B cell (primary cell): ENCODE measurements around the gene ARHGAP1. TPM values are rescaled to one million over a fixed set of nuclear protein-coding genes. Genes with fewer than 3 reads are reported as not detected.

Experiments used
- ATAC-seq: fragments of 200-7000 bp; cut with Tn5 transposase; one replicate; pipeline ENCODE4 v1.10.0; 2021; ENCODE audit warnings: low read depth, mild to moderate bottlenecking, moderate number of reproducible peaks, moderate library complexity
- CTCF ChIA-PET: fragments of 350-600 bp; sonication (Branson Sonifier 250); formaldehyde crosslinking; loops from one replicate; lab custom pipeline; 2021; ENCODE audit warnings: antibody characterized with exemption, inconsistent platforms; lab: Charles Lee
- POLR2A ChIA-PET: fragments of 350-600 bp; sonication (Branson Sonifier 250); formaldehyde crosslinking; loops from one replicate; lab custom pipeline; 2021; ENCODE audit warnings: antibody characterized with exemption; lab: Charles Lee
- DNase-seq: peaks from one replicate; pipeline ENCODE4 v3.0.0; 2013
- H2AFZ ChIP-seq: 2 replicates; pipeline ENCODE4 v1.6.1; 2012; ENCODE audit warnings: mild to moderate bottlenecking, low read depth, low read length; ENCODE audit not compliant: insufficient read depth, poor library complexity, severe bottlenecking
- H3K27ac ChIP-seq, 2 donors: 1 replicate in 1 of 2; 2 replicates in 1 of 2; pipeline ENCODE4 v1.5.1; 2012 to 2013; ENCODE audit warnings: low read length in 2 of 2, mild to moderate bottlenecking in 2 of 2, moderate library complexity in 1 of 2
- H3K27me3 ChIP-seq, 4 experiments: fragments of 200-600 bp in 1 of 4; sonication (generic) in 1 of 4; replicated peaks in 1 of 4; 1 replicate in 2 of 4; 2 replicates in 2 of 4; pipeline versions ENCODE4 v1.6.1 to v1.7.0; 2013 to 2016; ENCODE audit warnings: low read length in 3 of 4, mild to moderate bottlenecking in 2 of 4, mixed read lengths in 1 of 4, moderate library complexity in 1 of 4; ENCODE audit not compliant: insufficient read depth in 4 of 4, control insufficient read depth in 3 of 4; ENCODE audit errors: control extremely low read depth in 1 of 4
- H3K36me3 ChIP-seq, 2 experiments: replicated peaks in 1 of 2; 1 replicate in 1 of 2; 2 replicates in 1 of 2; pipeline versions ENCODE4 v1.6.1 to v1.7.1; 2013; ENCODE audit warnings: low read length in 1 of 2; ENCODE audit not compliant: insufficient read depth in 2 of 2, control insufficient read depth in 1 of 2; ENCODE audit errors: control extremely low read depth in 1 of 2, extremely low read depth in 1 of 2
- H3K4me1 ChIP-seq, 2 donors: fragments of 200-600 bp in 1 of 2; sonication (generic) in 1 of 2; 1 replicate in 1 of 2; 2 replicates in 1 of 2; pipeline versions ENCODE4 v1.5.1 to v1.6.1; 2013 to 2017; ENCODE audit warnings: low read length in 2 of 2; ENCODE audit not compliant: control insufficient read depth in 2 of 2, insufficient read depth in 2 of 2
- H3K4me2 ChIP-seq: replicated peaks from 2 replicates; pipeline ENCODE3; 2012; ENCODE audit warnings: mild to moderate bottlenecking, low read depth, low read length; ENCODE audit not compliant: poor library complexity, severe bottlenecking
- H3K4me3 ChIP-seq, 5 experiments: fragments of 200-600 bp in 1 of 5; sonication (generic) in 1 of 5; 1 replicate in 3 of 5; 2 replicates in 2 of 5; pipeline versions ENCODE4 v1.5.1 to v1.7.0; 2011 to 2016; ENCODE audit warnings: low read length in 4 of 5, mild to moderate bottlenecking in 4 of 5, low read depth in 2 of 5, control low read depth in 1 of 5, moderate library complexity in 1 of 5; ENCODE audit not compliant: insufficient read depth in 1 of 5; ENCODE audit errors: control extremely low read depth in 1 of 5, extremely low read depth in 1 of 5
- H3K79me2 ChIP-seq: fragments of 200-600 bp; sonication (generic); one replicate; pipeline ENCODE4 v1.6.0; 2016; ENCODE audit warnings: low read length; ENCODE audit not compliant: control insufficient read depth, insufficient read depth
- H3K9ac ChIP-seq: fragments of 200-600 bp; sonication (generic); 2 replicates; pipeline ENCODE4 v1.6.1; 2017; ENCODE audit warnings: mild to moderate bottlenecking, low read length, moderate library complexity
- H3K9me3 ChIP-seq, 3 donors: one replicate each; pipeline versions ENCODE4 v1.6.1 to v1.7.1; 2013; ENCODE audit warnings: low read length in 2 of 3; ENCODE audit not compliant: control insufficient read depth in 2 of 3, insufficient read depth in 1 of 3; ENCODE audit errors: control extremely low read depth in 1 of 3
- H4K20me1 ChIP-seq: 2 replicates; pipeline ENCODE4 v1.6.0; 2012; ENCODE audit warnings: mild to moderate bottlenecking, low read length; ENCODE audit not compliant: insufficient read depth, control insufficient read depth, poor library complexity, severe bottlenecking
- H3K27ac Mint-ChIP-seq: one replicate; pipeline ENCODE4 v1.8.0; 2021; ENCODE audit warnings: mixed read lengths
- H3K27me3 Mint-ChIP-seq: one replicate; pipeline ENCODE4 v1.8.0; 2021; ENCODE audit warnings: mixed read lengths
- H3K4me1 Mint-ChIP-seq: one replicate; pipeline ENCODE4 v1.8.0; 2021; ENCODE audit warnings: mixed read lengths
- H3K4me3 Mint-ChIP-seq: one replicate; pipeline ENCODE4 v1.8.0; 2021; ENCODE audit warnings: mixed read lengths
- H3K9me3 Mint-ChIP-seq: one replicate; pipeline ENCODE4 v1.8.0; 2022; ENCODE audit warnings: mixed read lengths; ENCODE audit not compliant: insufficient read depth
- EZH2 ChIP-seq: IDR thresholded peaks from 2 replicates; pipeline ENCODE4 v1.6.1; 2012; ENCODE audit warnings: borderline replicate concordance, low read depth, mild to moderate bottlenecking, moderate library complexity, low read length; ENCODE audit not compliant: insufficient read depth, poor library complexity, severe bottlenecking
- WGBS: methylation state at CpG from one replicate; pipeline ENCODE4 v1.1.5; 2013; ENCODE audit warnings: missing lambda C conversion rate; ENCODE audit not compliant: insufficient coverage; 5-methylcytosine and 5-hydroxymethylcytosine counted together
- intact Hi-C: fragments of 100-400 bp; cut with micrococcal nuclease; formaldehyde crosslinking; loops from one replicate; pipeline ENCODE4 v1.10.0; 2022
- polyA plus RNA-seq: library from polyadenylated mRNA; depleted of rRNA; stranded (reverse); fragments of >200 nt; gene quantifications from 2 replicates; pipeline ENCODE4 v1.2.3, GENCODE V29; 2012
- total RNA-seq, 2 donors: library from RNA; stranded (reverse); fragments of 120-200 nt in 1 of 2; gene quantifications; 1 replicate in 1 of 2; 2 replicates in 1 of 2; pipeline versions ENCODE4 v1.2.3 to v1.2.4, GENCODE V29; 2013 to 2022
- TF ChIP-seq, protein P1 (sequence below): fragments of 200-600 bp; IDR thresholded peaks from one replicate; pipeline ENCODE4 v1.8.0; 2022; ENCODE audit warnings: antibody characterized with exemption, mild to moderate bottlenecking

Gene ARHGAP1
- total and polyA plus RNA-seq, 2 donors (not counting 1 experiment from before 2014, with no cell fraction given), result 33.9 to 55.0 TPM

DNA sequence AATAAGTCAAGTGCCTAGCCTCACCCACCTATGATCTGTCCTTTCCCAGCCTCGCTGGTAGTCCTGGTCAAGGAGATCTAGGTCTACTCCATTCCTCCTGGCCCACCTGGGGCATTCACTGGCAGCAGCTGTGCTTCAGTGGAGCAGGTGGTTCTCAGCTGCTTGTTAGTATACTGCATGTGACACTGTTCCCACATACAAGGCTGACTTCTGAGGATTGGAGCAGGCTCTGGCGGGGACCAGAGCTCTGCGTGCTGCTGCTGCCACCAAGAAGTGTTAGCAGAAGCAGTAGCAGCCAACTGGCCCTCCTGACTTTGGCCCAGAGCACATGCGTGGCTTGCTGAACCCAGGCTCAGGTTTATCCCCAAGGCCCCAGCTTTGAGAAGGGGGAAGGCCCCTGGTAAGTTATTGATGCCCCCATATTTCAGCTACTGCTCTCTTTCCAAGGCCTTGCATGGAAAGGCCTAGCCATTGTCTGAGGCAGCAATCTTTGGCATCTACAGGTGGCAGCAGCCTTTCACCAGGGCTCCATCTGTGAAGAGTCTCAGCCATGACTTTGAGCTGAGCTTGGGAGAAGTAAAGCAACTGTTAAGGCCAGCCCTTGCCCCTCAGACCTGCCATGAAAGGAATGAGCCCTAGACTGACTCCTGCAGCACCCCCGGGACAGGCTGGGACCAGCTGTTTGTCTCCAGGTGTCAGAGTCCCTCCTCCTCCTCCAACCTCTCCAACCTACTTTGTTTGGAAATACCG lies 26.5 kb downstream of the ARHGAP1 start:
- H3K27ac Mint-ChIP-seq, result peak overlapping the region; percentile 85
- peak overlapping the region; percentile 51 to 68 for H3K27ac ChIP-seq
- WGBS, result 95% methylated on average over 5 of the region's 6 CpGs

DNA sequence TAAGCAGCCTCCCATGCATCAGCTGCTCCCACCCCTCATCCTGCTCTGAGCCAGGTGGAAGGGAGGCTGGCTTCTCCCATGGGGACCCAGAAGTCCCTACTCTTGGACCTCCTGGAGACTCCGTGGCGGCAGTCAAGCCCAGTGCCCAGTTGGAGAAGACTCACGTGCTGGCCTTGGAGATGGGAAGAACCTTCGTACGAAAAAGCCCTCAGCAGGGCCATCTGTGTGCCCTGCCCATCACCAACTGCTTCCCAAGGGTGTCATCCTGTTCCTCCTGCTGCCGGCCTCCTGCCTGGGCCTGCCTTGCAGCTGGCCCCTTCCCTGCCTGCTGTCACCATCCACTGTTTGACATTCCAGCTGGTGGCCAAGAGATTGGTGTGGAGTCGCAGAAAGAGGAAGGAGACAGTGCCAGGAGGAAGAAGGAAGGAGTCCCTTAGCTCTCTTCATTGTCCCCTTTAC lies 28.0 kb downstream of the ARHGAP1 start:
- TF ChIP-seq, protein P1, sequence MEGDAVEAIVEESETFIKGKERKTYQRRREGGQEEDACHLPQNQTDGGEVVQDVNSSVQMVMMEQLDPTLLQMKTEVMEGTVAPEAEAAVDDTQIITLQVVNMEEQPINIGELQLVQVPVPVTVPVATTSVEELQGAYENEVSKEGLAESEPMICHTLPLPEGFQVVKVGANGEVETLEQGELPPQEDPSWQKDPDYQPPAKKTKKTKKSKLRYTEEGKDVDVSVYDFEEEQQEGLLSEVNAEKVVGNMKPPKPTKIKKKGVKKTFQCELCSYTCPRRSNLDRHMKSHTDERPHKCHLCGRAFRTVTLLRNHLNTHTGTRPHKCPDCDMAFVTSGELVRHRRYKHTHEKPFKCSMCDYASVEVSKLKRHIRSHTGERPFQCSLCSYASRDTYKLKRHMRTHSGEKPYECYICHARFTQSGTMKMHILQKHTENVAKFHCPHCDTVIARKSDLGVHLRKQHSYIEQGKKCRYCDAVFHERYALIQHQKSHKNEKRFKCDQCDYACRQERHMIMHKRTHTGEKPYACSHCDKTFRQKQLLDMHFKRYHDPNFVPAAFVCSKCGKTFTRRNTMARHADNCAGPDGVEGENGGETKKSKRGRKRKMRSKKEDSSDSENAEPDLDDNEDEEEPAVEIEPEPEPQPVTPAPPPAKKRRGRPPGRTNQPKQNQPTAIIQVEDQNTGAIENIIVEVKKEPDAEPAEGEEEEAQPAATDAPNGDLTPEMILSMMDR, result no peak
- no peak for TF ChIP-seq EZH2
- Histone ChIP-seq H3K4me1 (peaks cover 29 to 35% of the 10 kb centered on the region in 2 donors), H3K27me3 (no peaks in the 10 kb centered on the region), H3K9me3 (no peaks in the 10 kb centered on the region), H3K27ac (no peak overlapping the region), H3K4me2 (no peak overlapping the region), H3K79me2 (no peaks in the 10 kb centered on the region), H2AFZ (no peak overlapping the region), H4K20me1 (no peaks in the 10 kb centered on the region), H3K9ac (no peak overlapping the region), H3K4me3 (no peak overlapping the region), H3K36me3 (peaks cover 0 to 57% of the 10 kb centered on the region in 2 experiments)
- peaks cover 29% of the 10 kb centered on the region for H3K4me1 Mint-ChIP-seq
- DNase-seq, result no peak
- H3K27me3 Mint-ChIP-seq, result no peaks in the 10 kb centered on the region
- POLR2A ChIA-PET, result no interaction called here
- intact Hi-C loops, result no loop called here
- CTCF ChIA-PET, result no interaction called here
- H3K27ac Mint-ChIP-seq, result no peak overlapping the region
- H3K4me3 Mint-ChIP-seq, result no peak overlapping the region
- WGBS, result 85% methylated on average over 5 of the region's 7 CpGs
- no peaks in the 10 kb centered on the region for H3K9me3 Mint-ChIP-seq
- ATAC-seq, result no peak

More for the DNA sequence above, 26.5 kb downstream of the ARHGAP1 start:
- H3K4me3 ChIP-seq, result no peak overlapping the region
- H3K4me1 Mint-ChIP-seq, result peaks cover 33% of the 10 kb centered on the region
- ChIA-PET CTCF (no interaction called here), POLR2A (no interaction called here)
- ATAC-seq (no peak), DNase-seq (no peak)
- no peaks in the 10 kb centered on the region for H4K20me1 ChIP-seq
- peaks cover 0 to 52% of the 10 kb centered on the region in 2 experiments for H3K36me3 ChIP-seq
- H3K9me3 ChIP-seq, result no peaks in the 10 kb centered on the region
- peaks cover 29 to 36% of the 10 kb centered on the region in 2 donors for H3K4me1 ChIP-seq
- intact Hi-C loops, result no loop called here
- H3K4me3 Mint-ChIP-seq, result no peak overlapping the region
- no peak overlapping the region for H3K9ac ChIP-seq
- TF ChIP-seq, protein P1, result no peak
- no peak for TF ChIP-seq EZH2
- no peaks in the 10 kb centered on the region for H3K27me3 ChIP-seq
- no peak overlapping the region for H3K4me2 ChIP-seq
- no peaks in the 10 kb centered on the region for H3K79me2 ChIP-seq
- no peaks in the 10 kb centered on the region for H3K9me3 Mint-ChIP-seq
- H2AFZ ChIP-seq, result no peak overlapping the region
- no peaks in the 10 kb centered on the region for H3K27me3 Mint-ChIP-seq
